Smooth muscle cell (in vitro differentiated cells): ENCODE results near the gene ACTR6. TPM values are rescaled to one million over a fixed set of nuclear protein-coding genes. Genes with fewer than 3 reads are reported as not detected.

Experiments used
- DNase-seq: peaks from one replicate; lab custom pipeline; 2025; ENCODE audit not compliant: unreplicated experiment; lab: John Stamatoyannopoulos, UW
- H2AFZ ChIP-seq: fragments of 200-600 bp; sonication (generic); 2 replicates; pipeline ENCODE4 v1.6.0; 2016; ENCODE audit warnings: antibody characterized with exemption, low read depth, mild to moderate bottlenecking
- H3F3A ChIP-seq: fragments of 200-600 bp; sonication (generic); 2 replicates; pipeline ENCODE4 v1.6.0; 2017; ENCODE audit warnings: antibody characterized with exemption, low read depth
- H3K27ac ChIP-seq: fragments of 200-600 bp; sonication (generic); 2 replicates; pipeline ENCODE4 v1.5.1; 2016; ENCODE audit warnings: low read depth, mild to moderate bottlenecking
- H3K27me3 ChIP-seq: fragments of 200-600 bp; sonication (generic); 2 replicates; pipeline ENCODE4 v1.6.1; 2016; ENCODE audit warnings: low read depth, mild to moderate bottlenecking
- H3K36me3 ChIP-seq: fragments of 200-600 bp; sonication (generic); 2 replicates; pipeline ENCODE4 v1.5.1; 2016; ENCODE audit warnings: low read depth
- H3K4me1 ChIP-seq: fragments of 200-600 bp; sonication (generic); 2 replicates; pipeline ENCODE4 v1.5.1; 2016; ENCODE audit warnings: low read depth
- H3K4me2 ChIP-seq: fragments of 200-600 bp; sonication (generic); 2 replicates; pipeline ENCODE4 v1.6.0; 2016; ENCODE audit warnings: mild to moderate bottlenecking
- H3K4me3 ChIP-seq: fragments of 200-600 bp; sonication (generic); 2 replicates; pipeline ENCODE4 v1.5.1; 2016; ENCODE audit warnings: mild to moderate bottlenecking
- H3K79me2 ChIP-seq: fragments of 200-600 bp; sonication (generic); 2 replicates; pipeline ENCODE4 v1.6.0; 2016; ENCODE audit warnings: low read depth, mild to moderate bottlenecking
- H3K9ac ChIP-seq: fragments of 200-600 bp; sonication (generic); 2 replicates; pipeline ENCODE4 v1.6.0; 2016; ENCODE audit warnings: low read depth
- H3K9me3 ChIP-seq: fragments of 200-600 bp; sonication (generic); replicated peaks from 2 replicates; pipeline ENCODE4 v1.5.1; 2016; ENCODE audit warnings: low read depth
- H4K20me1 ChIP-seq: fragments of 200-600 bp; sonication (generic); 2 replicates; pipeline ENCODE4 v1.6.0; 2016; ENCODE audit warnings: low read depth
- CTCF ChIP-seq: fragments of 200-600 bp; sonication (generic); IDR thresholded peaks from 2 replicates; pipeline ENCODE4 v1.5.1; 2017; ENCODE audit warnings: borderline replicate concordance, mild to moderate bottlenecking, antibody characterized with exemption; ENCODE audit not compliant: insufficient read depth, poor library complexity, severe bottlenecking
- WGBS: methylation state at CpG from one replicate; pipeline ENCODE4 v1.1.7; 2016; ENCODE audit warnings: low lambda C conversion rate; 5-methylcytosine and 5-hydroxymethylcytosine counted together
- polyA plus RNA-seq: library from polyadenylated mRNA; unstranded; fragments of >200 nt; fragmentation: Nextera tagmentation; extraction: Ambion mirVana; gene quantifications from 2 replicates; pipeline ENCODE4 v1.2.1, GENCODE V29; 2016
- total RNA-seq: library from RNA; depleted of rRNA; stranded (reverse); fragments of >200 nt; gene quantifications from 2 replicates; pipeline ENCODE4 v1.2.3, GENCODE V29; 2014

The ACTR6 gene
- total and polyA plus RNA-seq, 2 experiments from 2014 or later: 21.7 to 27.3 TPM

- 90% methylated on average over 4 of the region's 4 CpGs for WGBS
- no peak overlapping the region for H3K4me3 ChIP-seq
These were observed 3.1 kb upstream of the ACTR6 start for GRCh38 chr12:100197486-100197885.

GRCh38 chr12:100199023-100199346, 1.6 kb upstream of the ACTR6 start:
- WGBS: 40% methylated on average over 6 of the region's 6 CpGs

More at GRCh38 chr12:100197486-100197885, 3.1 kb upstream of the ACTR6 start:
- no peak for DNase-seq
- Histone ChIP-seq H3K27me3 (no peaks in the 10 kb centered on the region), H3K4me1 (peaks cover 13% of the 10 kb centered on the region), H3F3A (no peaks in the 10 kb centered on the region), H3K79me2 (peaks cover 17% of the 10 kb centered on the region), H3K4me2 (no peak overlapping the region), H3K9me3 (no peaks in the 10 kb centered on the region), H3K9ac (no peak overlapping the region), H3K36me3 (no peaks in the 10 kb centered on the region), H3K27ac (no peak overlapping the region), H4K20me1 (no peaks in the 10 kb centered on the region), H2AFZ (no peak overlapping the region)
- no peak for TF ChIP-seq CTCF

GRCh38 chr12:100199347-100200149, 1.1 kb upstream of the ACTR6 start:
- H3K9ac ChIP-seq: peak overlapping the region; percentile 17
- WGBS: 1% methylated on average over 51 of the region's 79 CpGs
- peak overlapping the region; percentile 33 for H3K27ac ChIP-seq
- peak overlapping the region; percentile 90 for H3K4me2 ChIP-seq
- H3K79me2 ChIP-seq: peaks cover 29% of the 10 kb centered on the region
- H3K36me3 ChIP-seq: no peaks in the 10 kb centered on the region
- H4K20me1 ChIP-seq: no peaks in the 10 kb centered on the region
- no peaks in the 10 kb centered on the region for H3K9me3 ChIP-seq
- no peaks in the 10 kb centered on the region for H3F3A ChIP-seq
- peak overlapping the region; percentile 84 for H3K4me3 ChIP-seq
- peaks cover 14% of the 10 kb centered on the region for H3K4me1 ChIP-seq
- TF ChIP-seq CTCF: no peak
- DNase-seq: no peak
- H3K27me3 ChIP-seq: no peaks in the 10 kb centered on the region
- H2AFZ ChIP-seq: peak overlapping the region; percentile 95

More at GRCh38 chr12:100199023-100199346, 1.6 kb upstream of the ACTR6 start:
- Histone ChIP-seq H3K4me3 (peak overlapping the region; percentile 84), H2AFZ (peak overlapping the region; percentile 95), H3K9ac (no peak overlapping the region), H3K27me3 (no peaks in the 10 kb centered on the region), H3K79me2 (peaks cover 23% of the 10 kb centered on the region), H3K4me1 (peaks cover 14% of the 10 kb centered on the region), H4K20me1 (no peaks in the 10 kb centered on the region), H3F3A (no peaks in the 10 kb centered on the region), H3K4me2 (peak overlapping the region; percentile 90), H3K9me3 (no peaks in the 10 kb centered on the region), H3K27ac (no peak overlapping the region), H3K36me3 (no peaks in the 10 kb centered on the region)
- no peak for TF ChIP-seq CTCF
- DNase-seq: no peak
